Measurements from ENCODE around the gene ATP8B1.

ATP8B1 gene

GRCh38 chr18:57804557-57804956 lies 1.4 kb upstream of the ATP8B1 start:
- DNase-seq (ENCODE audit: low spot score), result no peak
- in situ Hi-C loops (cut with MboI; ENCODE audit: low pct_unique_long_range_greater_than_20kb, low sequenced_read_pairs, unreplicated experiment), result no loop called here
- no peak for TF ChIP-seq CTCF (IDR thresholded peaks at IDR 0.05; ENCODE audit: extremely low read depth, insufficient read depth, missing control alignments)

GRCh38 chr18:57802213-57803102 lies 657 bp downstream of the ATP8B1 start:
- in situ Hi-C loops (cut with MboI; ENCODE audit: low pct_unique_long_range_greater_than_20kb, low sequenced_read_pairs, unreplicated experiment), result no loop called here
- no peak for TF ChIP-seq CTCF (IDR thresholded peaks at IDR 0.05; ENCODE audit: extremely low read depth, insufficient read depth, missing control alignments)
- peak; percentile 37 for DNase-seq (ENCODE audit: low spot score)

- TF ChIP-seq CTCF (IDR thresholded peaks at IDR 0.05; ENCODE audit: extremely low read depth, insufficient read depth, missing control alignments), result no peak
- in situ Hi-C loops (cut with MboI; ENCODE audit: low pct_unique_long_range_greater_than_20kb, low sequenced_read_pairs, unreplicated experiment), result no loop called here
- DNase-seq (ENCODE audit: low spot score), result peak; percentile 14
Measured at GRCh38 chr18:57801761-57802212, 1.3 kb downstream of the ATP8B1 start.

GRCh38 chr18:57801325-57801724 lies 1.8 kb downstream of the ATP8B1 start:
- TF ChIP-seq CTCF (IDR thresholded peaks at IDR 0.05; ENCODE audit: extremely low read depth, insufficient read depth, missing control alignments), result no peak
- DNase-seq (ENCODE audit: low spot score), result no peak
- in situ Hi-C loops (cut with MboI; ENCODE audit: low pct_unique_long_range_greater_than_20kb, low sequenced_read_pairs, unreplicated experiment), result no loop called here

GRCh38 chr18:57798713-57799373 lies 4.3 kb downstream of the ATP8B1 start:
- TF ChIP-seq CTCF (IDR thresholded peaks at IDR 0.05; ENCODE audit: extremely low read depth, insufficient read depth, missing control alignments), result no peak
- in situ Hi-C loops (cut with MboI; ENCODE audit: low pct_unique_long_range_greater_than_20kb, low sequenced_read_pairs, unreplicated experiment), result no loop called here
- no peak for DNase-seq (ENCODE audit: low spot score)

GRCh38 chr18:57797209-57797651 lies 5.9 kb downstream of the ATP8B1 start:
- in situ Hi-C loops (cut with MboI; ENCODE audit: low pct_unique_long_range_greater_than_20kb, low sequenced_read_pairs, unreplicated experiment), result no loop called here
- TF ChIP-seq CTCF (IDR thresholded peaks at IDR 0.05; ENCODE audit: extremely low read depth, insufficient read depth, missing control alignments), result no peak
- DNase-seq (ENCODE audit: low spot score), result no peak

Data from GM13977 (cell line).